Limb (tissue), 2 donors: ENCODE results near the gene RAP2B.

Source experiments
- DNase-seq, 2 donors: peaks; one replicate each; pipeline ENCODE4 v3.0.0-alpha.2; 2016; ENCODE audit errors: extremely low spot score in 2 of 2

Gene RAP2B

DNA sequence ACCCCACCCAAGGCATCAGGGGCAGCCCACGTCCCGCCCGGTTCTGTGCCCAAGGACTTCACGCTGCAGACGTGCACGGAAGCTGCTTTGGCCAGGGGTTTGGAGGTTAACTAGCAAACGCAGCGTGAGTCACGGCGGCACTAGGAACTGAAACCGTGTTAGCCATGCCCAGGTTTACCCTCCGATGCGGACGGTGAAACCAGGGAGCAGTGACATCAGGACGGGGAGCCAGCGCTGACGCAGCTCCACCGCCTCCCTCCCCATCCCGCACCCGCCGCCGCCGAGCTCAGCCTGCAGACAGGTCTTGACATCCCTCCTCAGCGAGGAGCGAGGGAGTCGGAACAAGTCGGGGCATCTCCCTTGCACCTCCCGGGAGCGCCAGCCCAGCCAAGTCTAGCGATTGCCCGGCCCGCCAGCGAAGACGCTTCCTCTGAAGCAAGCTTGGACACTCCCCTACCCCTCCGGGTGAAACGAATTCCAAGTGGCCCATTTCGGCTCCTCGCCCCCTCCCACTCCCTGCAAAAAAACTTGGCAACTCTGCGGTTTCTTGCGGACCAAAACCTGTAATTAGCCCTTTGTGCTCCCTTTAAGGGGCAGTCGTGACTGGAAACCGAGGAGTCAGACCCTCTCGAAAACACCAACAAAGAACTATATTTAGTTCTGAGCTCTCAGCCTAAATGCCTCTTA is 1.4 kb upstream of the RAP2B start:
- DNase-seq: peak; percentile 79 to 87

DNA sequence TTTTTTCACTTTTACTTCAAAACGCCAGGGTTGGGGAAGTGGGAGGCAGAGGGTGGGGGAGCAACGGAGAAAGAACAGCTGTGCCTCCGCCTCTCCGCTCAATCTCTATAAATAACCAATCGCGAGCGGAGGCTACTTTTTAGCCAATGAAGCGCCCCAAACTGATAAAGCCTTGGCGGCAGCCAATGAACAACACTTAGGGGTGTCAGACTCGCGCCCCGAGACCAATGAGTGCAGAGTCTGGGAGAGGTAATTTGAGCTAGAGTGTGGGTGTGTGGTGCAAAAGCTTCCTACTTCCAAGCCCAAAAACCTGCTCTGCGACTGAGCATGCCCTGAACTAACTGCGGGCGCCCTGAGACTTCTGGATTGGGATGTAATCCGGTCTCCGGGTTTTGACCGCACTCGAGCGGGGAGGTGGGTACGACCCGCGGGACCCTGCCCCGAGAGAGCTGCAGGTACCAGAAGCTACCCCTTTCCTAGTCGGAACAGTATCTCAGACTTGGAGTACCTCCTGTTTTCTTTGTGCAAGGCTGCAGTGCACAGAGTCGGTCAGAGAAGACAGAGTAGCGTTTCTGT is 800 bp upstream of the RAP2B start:
- DNase-seq: peak; percentile 93 to 99

DNA sequence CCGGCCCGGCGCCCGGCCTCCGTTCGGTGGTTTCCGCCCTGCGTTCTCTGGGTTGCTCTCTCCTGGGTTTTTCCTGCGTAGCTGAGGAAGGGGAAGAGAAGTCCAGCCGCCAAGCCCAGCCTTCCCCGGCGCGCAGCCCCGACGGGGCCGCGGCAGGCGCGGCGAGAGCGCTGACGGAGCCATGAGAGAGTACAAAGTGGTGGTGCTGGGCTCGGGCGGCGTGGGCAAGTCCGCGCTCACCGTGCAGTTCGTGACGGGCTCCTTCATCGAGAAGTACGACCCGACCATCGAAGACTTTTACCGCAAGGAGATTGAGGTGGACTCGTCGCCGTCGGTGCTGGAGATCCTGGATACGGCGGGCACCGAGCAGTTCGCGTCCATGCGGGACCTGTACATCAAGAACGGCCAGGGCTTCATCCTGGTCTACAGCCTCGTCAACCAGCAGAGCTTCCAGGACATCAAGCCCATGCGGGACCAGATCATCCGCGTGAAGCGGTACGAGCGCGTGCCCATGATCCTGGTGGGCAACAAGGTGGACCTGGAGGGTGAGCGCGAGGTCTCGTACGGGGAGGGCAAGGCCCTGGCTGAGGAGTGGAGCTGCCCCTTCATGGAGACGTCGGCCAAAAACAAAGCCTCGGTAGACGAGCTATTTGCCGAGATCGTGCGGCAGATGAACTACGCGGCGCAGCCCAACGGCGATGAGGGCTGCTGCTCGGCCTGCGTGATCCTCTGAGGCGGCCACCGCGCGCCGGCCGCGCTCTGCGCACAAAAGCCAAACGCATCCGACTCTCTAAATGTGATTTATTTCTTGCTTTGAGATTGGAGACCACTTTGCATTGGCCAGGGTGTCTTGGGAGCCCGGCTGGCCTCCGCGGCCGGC is 727 bp downstream of the RAP2B start:
- peak in 1 of 2 donors; percentile 71 for DNase-seq

DNA sequence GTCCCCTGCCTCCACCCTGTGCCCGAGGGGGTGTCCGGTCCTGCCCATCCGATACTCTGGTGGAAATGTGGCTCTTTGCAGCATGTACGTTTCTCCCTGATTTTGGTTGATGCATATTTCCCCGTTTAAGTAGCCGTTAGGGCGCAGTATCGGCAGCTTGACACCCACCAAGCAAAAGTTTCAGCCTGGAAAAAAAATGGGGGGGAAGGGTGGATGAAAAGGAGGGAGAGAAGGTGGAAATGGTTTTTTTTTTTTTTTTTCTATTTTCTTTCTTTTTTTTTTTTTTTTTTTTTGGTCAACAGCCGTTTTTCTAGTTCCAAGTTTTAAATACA is 1.3 kb downstream of the RAP2B start:
- DNase-seq: no peak

DNA sequence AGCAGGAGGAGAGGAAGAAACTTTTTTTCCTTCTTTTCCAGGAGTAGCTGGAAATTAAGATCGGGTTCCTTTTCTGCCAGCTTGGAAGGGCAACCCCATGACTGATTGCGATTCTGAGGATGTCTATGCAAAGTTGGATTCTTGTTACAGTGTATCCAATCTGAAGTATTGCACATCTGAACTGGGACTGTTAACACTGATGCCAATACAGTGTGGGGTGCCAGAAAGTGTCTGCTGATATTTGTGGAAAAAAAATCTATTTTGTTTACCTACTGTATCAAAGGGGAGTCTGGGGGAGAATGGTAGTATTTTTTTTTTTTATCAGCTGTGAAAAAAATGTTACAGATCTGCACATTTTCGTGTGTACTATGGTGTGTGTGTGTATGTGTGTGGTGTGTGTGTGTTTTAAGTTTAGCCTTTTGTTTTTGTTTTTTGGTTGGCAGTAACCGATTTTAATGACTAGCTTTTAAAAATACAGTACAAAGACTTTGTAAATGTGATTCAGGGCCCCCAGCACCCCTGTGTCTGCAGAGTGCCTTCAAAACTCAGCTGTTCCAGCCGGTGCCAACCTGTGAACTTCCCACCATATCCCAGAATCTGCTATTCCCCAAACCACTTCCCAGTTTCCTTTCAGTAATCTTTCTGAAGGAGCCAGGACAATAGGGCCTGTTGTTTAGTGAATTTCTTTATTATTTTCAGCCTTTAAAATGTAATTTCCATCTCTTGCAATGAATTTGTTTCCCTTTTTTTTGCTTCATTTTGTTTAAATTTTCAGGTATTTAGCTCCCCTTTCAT is 1.9 kb downstream of the RAP2B start:
- no peak for DNase-seq

DNA sequence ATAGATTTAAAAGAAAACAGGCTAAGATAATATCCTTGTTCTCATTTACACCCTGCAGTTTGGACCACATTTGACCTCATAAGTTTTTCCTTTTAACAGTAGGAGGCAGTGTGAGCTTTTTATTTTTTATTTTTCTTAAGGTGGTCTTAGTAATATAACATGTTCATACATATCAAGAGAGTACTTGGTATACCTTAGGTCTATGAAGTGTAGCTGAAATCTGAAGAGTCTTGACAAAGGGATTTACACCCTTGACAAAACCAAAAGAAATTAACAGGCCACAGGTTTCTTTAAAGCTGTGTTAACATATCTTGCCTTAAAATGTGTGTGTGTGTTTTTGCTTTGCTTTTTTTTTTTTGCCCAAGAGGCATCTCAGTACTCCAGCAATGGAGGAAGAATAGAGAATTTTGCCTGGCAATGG is 3.2 kb downstream of the RAP2B start:
- no peak for DNase-seq

DNA sequence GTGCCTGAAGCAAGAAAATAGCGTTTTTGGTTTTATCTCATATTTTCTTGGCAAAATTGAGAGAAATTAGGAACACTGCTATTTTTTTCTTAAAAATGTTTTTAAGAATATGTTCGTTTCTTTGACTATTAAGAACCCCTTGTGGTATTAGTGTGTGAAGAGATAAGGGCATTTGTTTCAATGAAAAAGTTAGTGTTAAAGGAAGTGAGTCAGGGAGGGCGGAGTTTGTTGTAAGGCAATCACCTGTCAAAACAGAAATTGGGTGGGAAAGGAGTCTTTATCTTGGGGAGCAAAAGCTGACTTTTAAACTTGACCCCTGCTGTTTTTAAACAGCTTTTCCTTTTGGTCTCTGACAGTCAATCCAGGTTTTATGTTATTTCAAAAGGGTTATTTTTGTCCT is 4.2 kb downstream of the RAP2B start:
- no peak for DNase-seq

DNA sequence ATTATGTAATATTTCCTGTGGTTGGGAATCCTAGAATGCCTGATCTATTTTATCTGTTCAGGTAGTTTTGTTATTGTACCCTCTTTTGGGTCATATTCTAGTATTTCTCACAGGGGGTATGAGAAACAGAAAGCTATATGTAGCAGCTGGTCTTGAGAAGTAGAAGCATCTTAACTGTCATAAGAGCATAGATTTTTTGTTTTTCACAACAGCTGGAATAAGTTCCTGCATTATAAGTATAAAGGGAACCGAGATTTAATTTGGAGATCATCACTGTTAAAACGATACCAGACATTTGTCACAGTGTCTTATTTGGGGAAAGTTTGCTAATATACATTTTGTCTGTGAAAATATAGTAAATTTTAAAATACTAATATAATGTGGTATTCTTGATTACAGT is 4.8 kb downstream of the RAP2B start:
- no peak for DNase-seq

DNA sequence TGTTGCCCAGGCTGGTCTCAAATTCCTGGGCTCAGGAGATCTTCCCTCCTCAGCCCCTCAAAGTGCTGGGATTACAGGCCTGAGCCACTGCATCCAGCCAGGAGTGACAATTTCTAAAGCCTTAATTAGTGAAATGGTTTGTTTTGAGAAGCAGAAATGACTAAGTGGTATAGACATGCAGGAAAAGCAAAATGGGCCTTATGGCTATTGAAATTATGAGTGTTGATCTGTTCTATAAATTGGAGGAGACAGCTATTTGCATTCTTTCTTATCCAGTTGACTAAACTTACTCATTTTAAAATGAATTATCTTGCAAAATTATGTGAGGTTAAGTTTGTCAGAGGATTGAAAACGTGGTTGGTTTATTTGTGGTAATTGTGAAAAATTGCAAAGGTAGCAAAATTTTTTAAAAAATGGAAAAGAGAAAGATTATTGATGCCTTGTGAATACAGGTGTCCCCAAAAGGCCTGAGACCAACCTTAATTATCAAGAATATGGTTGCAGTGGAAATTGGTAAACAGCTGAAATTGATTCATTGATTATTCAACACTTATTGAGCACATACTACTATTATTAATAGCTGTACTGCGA is 7.9 kb downstream of the RAP2B start:
- DNase-seq: no peak

DNA sequence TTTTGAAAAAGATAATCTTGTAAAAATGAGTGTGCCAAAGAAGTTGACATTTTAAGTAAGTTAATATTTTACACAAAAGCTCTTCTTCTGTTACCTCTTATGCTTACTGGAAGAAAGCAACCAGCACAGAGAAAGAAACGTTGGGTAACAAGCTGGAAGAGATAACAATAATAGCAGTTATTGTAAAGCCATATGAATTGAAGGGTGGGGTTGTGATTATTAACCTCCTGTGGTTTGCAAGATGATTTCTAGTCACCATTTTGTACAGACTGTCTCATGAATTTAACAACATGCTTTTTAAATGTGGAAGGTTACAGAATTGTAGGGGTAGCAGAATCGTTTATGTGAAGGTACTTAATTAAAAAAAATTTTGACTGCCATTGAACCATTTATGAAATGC is 9.2 kb downstream of the RAP2B start:
- no peak for DNase-seq

DNA sequence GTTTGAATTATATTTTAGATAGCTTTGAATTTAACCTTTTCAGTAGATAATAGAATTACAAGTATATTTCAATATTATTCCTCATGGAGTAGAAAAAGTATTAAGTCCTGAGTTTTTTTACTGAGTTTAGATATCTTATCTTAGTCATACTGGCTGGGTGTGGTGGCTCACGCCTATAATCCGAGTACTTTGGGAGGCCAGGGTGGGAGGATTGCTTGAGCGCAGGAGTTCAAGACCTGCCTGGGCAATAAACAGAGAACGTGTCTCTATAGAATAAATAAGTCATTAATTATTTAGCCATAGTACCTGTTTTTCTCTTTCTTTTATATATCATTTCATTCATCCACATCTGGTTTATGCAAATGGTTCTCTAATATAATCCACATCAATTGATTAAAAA is 9.9 kb downstream of the RAP2B start:
- no peak for DNase-seq

DNA sequence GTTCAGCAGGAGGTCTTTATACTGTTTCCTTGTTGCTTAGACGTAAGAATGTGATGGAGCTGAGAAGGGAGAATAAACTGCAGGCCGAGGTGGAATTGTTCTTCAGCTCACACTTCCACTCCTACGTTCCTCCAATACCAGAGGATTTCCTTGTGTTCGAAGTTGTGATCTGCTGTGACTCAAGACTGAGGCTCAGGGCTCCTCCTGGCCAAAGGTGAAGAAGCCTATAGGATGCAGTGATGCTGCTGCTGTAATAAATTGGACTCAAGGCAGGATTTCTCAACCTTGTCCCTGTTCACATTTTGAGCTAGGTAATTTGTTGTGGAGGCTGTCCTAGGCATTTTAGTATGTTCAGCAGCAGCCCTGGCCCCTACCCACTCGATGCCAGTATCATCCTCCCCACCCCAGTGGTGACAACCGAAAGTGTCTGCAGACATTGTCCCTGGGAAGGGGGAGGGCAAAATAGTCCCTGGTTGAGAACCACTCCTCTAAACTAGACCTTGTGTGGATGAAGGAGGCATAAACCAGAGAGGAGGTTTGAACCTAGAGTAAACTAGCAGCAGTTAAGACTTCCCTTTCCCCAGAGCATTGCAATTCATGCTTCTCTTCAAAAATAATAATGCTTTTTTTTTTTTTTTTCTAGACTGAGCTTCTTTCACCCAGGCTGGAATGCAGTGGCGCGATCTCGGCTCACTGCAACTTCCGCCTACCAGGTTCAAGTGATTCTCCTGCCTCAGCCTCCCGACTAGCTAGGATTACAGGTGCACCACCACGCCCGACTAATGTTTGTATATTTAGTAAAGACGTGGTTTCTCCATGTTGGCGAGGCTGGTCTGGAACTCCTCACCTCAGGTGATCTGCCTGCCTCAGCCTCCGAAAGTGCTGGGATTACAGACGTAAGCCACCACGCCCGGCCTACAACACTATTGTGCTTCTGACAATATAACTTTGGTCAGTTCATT is 11.1 kb downstream of the RAP2B start:
- no peak for DNase-seq

DNA sequence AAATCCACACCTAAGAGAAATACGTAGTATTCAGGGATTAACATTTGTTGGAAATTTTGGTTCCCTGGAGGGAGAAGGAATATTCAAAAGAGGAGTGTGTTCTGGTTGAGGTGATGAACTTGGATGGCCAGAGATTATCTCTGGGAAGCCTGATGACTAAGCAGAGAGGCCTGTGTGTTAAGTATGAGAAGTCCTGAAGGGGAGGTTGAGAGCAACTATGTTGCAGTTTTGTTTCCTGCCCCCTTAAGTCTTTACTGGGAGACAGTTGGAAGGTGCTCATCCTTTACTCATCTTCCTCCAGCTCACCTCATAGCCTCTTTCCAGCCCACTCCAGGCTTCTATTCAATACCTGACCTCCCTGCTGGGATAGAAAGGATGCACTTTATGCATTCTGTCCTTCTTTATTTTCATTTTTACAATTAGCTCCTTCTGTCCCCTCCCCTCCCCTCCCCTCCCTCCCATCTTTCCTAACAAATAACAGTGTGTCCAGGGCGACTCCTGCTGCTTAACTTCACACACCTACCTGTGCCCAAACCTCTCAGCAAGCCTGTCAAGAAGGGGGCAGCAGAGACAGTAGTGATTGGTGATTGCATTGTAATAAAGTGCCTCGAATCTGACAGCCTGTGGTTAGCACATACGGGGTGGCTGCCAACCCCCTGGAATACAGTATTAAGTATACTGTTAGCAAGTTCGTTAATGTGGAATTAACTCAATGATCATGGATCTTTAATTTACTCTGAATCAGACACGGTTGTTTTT is 11.9 kb downstream of the RAP2B start:
- DNase-seq: no peak

DNA sequence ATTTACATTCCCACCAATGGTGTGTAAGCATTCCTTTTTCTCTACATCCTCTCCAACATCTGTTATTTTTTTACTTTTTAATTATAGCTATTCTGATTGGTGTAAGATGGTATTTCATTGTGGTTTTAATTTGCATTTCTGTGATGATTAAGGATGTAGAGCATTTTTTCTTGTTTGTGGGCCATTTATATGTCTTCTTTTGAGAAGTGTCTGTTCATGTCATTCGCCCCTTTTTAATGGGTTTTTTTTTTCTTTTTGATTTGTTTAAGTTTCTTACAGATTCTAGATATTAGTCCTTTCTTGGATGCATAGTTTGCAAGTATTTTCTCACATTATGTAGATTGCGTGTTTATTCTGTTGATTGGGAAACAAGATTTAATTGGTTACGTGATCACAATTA is 14.2 kb downstream of the RAP2B start:
- DNase-seq: no peak

DNA sequence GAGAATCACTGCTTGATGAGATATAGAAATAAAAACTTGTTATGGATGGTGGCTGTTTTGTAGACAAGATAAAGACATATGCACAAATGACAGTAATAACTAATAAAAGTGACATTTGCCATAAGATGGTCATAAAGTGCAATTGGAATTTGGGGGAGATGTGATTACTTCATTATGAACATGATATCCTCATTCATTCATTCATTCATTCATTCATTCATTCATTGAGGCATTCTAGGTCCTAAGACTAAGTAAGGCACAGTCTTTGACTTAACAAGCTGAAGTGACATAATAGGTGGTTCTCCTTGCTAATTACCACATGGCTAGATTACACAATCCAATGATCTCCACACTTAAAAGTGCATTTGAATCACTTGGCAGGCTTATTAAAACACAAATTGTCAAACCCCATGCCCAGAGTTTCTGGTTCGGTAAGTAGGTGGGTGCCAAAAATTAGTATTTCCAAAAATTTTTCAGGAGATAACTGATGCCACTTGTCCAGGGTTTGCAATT is 18.9 kb downstream of the RAP2B start:
- no peak for DNase-seq

DNA sequence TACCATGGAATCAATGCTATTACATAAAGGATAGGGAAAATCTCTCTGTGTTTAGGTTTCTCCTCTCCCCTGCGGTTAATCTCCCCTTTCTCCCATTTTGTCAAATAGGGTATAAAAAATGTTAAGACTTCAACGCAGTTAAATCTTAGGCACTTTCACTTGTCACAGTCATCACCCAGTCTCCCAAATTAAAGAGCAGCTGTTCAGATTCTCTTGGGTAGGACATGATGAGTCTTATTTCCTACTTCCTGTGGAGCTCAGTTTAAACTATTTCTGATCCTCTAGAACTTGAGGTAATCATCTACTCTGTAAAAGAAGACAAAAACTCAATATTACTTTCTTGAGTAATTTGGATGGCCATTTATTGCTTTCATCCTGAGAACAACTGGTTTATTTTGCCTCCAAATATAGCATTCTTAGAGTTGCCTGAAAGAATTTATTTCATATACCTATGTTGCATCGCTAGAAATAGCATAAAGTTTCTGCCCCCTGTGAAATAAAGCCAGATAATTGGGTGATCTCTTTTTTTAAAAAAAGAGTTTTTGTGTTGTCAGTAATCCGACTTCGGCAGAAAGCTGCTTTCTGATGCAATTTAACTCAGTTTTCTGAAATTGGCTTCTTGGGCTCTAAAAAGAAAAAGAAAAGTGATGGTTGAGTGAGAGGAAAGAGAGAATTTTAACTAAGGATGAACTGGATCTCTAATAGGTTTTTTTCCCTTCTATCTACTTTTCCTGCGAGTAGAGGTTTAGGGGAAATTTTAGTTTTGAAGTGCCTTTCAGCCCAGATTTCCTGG is 20.7 kb downstream of the RAP2B start:
- no peak for DNase-seq

DNA sequence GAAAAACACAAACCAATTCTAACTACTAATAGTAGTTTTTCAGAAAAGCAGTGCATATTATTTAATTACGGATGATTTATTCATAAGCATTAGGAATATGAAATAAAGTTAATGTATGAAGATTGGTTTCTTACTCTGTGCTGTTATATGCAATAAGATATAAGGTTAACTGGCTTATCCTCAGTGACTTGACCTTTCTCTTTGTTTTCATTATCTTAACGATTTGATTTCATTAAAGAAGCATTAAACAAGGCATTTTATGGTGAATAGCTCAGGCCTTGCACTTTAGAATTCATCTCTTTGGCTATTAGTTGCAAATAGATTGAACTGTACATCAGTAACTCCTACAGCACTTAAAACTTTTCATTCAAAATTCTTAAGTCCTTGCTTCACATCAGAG is 28.9 kb downstream of the RAP2B start:
- no peak for DNase-seq

DNA sequence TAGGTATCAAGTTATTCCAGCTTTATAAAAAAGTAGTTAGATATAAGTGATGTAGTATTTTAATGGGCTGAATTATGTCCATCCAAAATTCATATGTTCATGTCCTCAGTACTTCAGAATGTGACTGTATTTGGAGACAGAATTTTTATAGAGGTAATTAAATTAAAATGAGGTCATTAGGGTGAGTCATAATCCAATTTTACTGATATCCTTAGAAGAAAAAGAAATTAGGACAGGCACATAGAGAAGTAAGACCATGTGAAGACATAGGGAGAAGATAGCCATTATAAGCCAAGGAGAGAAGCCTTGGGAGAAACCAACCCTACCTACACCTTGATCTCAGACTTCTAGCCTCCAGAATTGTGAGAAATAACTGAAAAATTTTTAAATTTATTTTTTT is 30.3 kb downstream of the RAP2B start:
- no peak for DNase-seq
